Epithelial cell of proximal tubule (primary cell): Measurements from ENCODE around the gene CEND1. TPM values are rescaled to one million over a fixed set of nuclear protein-coding genes. Genes with fewer than 3 reads are reported as not detected.

Experiments used
- DNase-seq: peaks from one replicate; pipeline ENCODE4 v3.0.0-alpha.2; 2011; ENCODE audit warnings: low read depth
- H3K4me3 ChIP-seq: 2 replicates; pipeline ENCODE4 v1.5.1; 2011; ENCODE audit warnings: low read depth, mild to moderate bottlenecking, low read length
- total RNA-seq: library from RNA; depleted of rRNA; stranded (reverse); fragments of >200 nt; gene quantifications from 2 replicates; pipeline ENCODE4 v1.2.3, GENCODE V29; 2015
- TF ChIP-seq, protein P1 (sequence below): conservative IDR thresholded peaks from 2 replicates; pipeline ENCODE4 v1.5.1; 2012; ENCODE audit warnings: low read depth, mild to moderate bottlenecking, low read length

CEND1 gene
- total RNA-seq, 1 donor from 2014 or later, result not detected

GRCh38 chr11:766106-766935, 23.6 kb downstream of the CEND1 start:
- no peak overlapping the region for H3K4me3 ChIP-seq
- no peak for DNase-seq
- TF ChIP-seq, protein P1, sequence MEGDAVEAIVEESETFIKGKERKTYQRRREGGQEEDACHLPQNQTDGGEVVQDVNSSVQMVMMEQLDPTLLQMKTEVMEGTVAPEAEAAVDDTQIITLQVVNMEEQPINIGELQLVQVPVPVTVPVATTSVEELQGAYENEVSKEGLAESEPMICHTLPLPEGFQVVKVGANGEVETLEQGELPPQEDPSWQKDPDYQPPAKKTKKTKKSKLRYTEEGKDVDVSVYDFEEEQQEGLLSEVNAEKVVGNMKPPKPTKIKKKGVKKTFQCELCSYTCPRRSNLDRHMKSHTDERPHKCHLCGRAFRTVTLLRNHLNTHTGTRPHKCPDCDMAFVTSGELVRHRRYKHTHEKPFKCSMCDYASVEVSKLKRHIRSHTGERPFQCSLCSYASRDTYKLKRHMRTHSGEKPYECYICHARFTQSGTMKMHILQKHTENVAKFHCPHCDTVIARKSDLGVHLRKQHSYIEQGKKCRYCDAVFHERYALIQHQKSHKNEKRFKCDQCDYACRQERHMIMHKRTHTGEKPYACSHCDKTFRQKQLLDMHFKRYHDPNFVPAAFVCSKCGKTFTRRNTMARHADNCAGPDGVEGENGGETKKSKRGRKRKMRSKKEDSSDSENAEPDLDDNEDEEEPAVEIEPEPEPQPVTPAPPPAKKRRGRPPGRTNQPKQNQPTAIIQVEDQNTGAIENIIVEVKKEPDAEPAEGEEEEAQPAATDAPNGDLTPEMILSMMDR, result no peak

GRCh38 chr11:765802-766091, 24.1 kb downstream of the CEND1 start:
- no peak for DNase-seq
- H3K4me3 ChIP-seq, result no peak overlapping the region
- TF ChIP-seq, protein P1, result no peak

GRCh38 chr11:765025-765801, 24.7 kb downstream of the CEND1 start:
- no peak overlapping the region for H3K4me3 ChIP-seq
- TF ChIP-seq, protein P1, result peak; percentile 59
- DNase-seq, result no peak

DNA sequence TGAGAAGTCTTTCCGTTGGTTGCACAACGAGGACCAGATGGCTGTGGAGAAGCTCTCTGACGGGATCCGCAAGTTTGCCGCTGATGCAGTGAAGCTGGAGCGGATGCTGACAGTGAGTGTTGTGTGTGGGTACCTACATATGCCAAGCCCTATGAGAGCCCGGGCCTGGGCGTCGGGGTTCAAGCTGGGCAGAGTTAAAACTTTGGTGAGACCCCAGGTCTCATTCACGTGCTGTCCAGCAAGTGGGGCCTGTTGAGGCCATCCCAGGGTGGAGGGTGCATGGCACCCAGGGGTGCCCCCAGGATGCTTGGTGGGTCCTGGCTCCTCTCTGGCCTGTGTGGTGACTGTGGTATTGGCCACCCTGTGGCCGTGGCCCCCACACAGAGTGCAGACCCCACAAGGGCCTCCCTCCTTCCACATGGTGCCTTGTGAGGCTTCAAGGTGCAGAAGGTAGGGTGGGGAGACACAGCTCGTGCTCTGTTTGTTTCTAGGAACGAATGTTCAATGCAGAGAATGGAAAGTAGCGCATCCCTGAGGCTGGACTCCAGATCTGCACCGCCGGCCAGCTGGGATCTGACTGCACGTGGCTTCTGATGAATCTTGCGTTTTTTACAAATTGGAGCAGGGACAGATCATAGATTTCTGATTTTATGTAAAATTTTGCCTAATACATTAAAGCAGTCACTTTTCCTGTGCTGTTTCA, 25.4 kb downstream of the CEND1 start:
- no peak for DNase-seq
- H3K4me3 ChIP-seq, result no peak overlapping the region
- TF ChIP-seq, protein P1, result no peak

GRCh38 chr11:763549-764321, 26.2 kb downstream of the CEND1 start:
- no peak overlapping the region for H3K4me3 ChIP-seq
- TF ChIP-seq, protein P1, result no peak
- DNase-seq, result no peak

DNA sequence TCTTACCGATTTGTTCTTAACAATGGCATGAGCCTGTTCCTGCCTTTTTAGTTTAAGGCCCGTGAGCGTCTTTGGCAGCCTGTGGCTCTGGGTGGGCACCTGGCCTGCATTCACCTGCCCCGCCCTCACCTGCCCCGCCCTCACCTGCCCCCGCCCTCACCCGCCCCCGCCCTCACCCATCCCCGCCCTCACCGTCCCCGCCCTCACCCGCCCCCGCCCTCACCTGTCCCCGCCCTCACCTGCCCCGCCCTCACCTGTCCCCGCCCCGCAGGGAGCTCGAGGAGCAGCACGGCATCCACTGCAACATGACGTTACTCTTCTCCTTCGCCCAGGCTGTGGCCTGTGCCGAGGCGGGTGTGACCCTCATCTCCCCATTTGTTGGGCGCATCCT, 26.8 kb downstream of the CEND1 start:
- TF ChIP-seq, protein P1, result no peak
- no peak for DNase-seq
- H3K4me3 ChIP-seq, result no peak overlapping the region
